CD4-positive, CD25-positive, alpha-beta regulatory T cell (primary cell): ENCODE results near the gene ZNF692. TPM values are rescaled to one million over a fixed set of nuclear protein-coding genes. Genes with fewer than 3 reads are reported as not detected.

Source experiments
- ATAC-seq, 2 donors: fragments of 150-1000 bp; cut with Tn5 transposase; one replicate each; pipeline ENCODE4 v1.10.0; 2021; ENCODE audit warnings: low read depth in 2 of 2, moderate number of reproducible peaks in 2 of 2, moderate library complexity in 1 of 2
- DNase-seq, 3 donors: peaks; one replicate each; pipeline versions ENCODE4 v3.0.0 to v3.0.0-alpha.2; 2012 to 2022; ENCODE audit warnings: mixed read lengths in 1 of 3
- H3K27ac ChIP-seq: one replicate; pipeline ENCODE4 v1.7.0; 2013; ENCODE audit warnings: mild to moderate bottlenecking, low read length; ENCODE audit not compliant: insufficient read depth, poor library complexity, severe bottlenecking
- H3K27me3 ChIP-seq: one replicate; pipeline ENCODE4 v1.7.0; 2013; ENCODE audit warnings: low read length; ENCODE audit not compliant: control insufficient read depth, insufficient read depth
- H3K36me3 ChIP-seq: one replicate; pipeline ENCODE4 v1.7.0; 2013; ENCODE audit warnings: mild to moderate bottlenecking, low read length, moderate library complexity; ENCODE audit not compliant: control insufficient read depth, insufficient read depth
- H3K4me1 ChIP-seq: 2 replicates; pipeline ENCODE4 v1.7.0; 2013; ENCODE audit warnings: mild to moderate bottlenecking, low read length; ENCODE audit not compliant: insufficient read depth, control insufficient read depth, poor library complexity, severe bottlenecking
- H3K4me3 ChIP-seq: one replicate; pipeline ENCODE4 v1.7.0; 2013; ENCODE audit warnings: low read depth, mild to moderate bottlenecking, low read length, moderate library complexity
- H3K9me3 ChIP-seq, 2 experiments: 1 replicate in 1 of 2; 2 replicates in 1 of 2; pipeline ENCODE4 v1.7.0; 2013; ENCODE audit warnings: low read length in 2 of 2, mild to moderate bottlenecking in 1 of 2, moderate library complexity in 1 of 2; ENCODE audit not compliant: control insufficient read depth in 2 of 2
- H3K27ac Mint-ChIP-seq, 3 donors: one replicate each; pipeline ENCODE4 v1.8.0; 2020 to 2022; ENCODE audit warnings: mild to moderate bottlenecking in 3 of 3, mixed read lengths in 3 of 3, moderate library complexity in 2 of 3
- H3K27me3 Mint-ChIP-seq: one replicate; pipeline ENCODE4 v1.8.0; 2022; ENCODE audit warnings: mild to moderate bottlenecking, mixed read lengths
- H3K36me3 Mint-ChIP-seq: one replicate; pipeline ENCODE4 v1.8.0; 2020; ENCODE audit warnings: mixed read lengths
- H3K4me1 Mint-ChIP-seq, 4 donors: one replicate each; pipeline ENCODE4 v1.8.0; 2020 to 2022; ENCODE audit warnings: mixed read lengths in 4 of 4, mild to moderate bottlenecking in 1 of 4
- H3K4me3 Mint-ChIP-seq, 4 donors: one replicate each; pipeline ENCODE4 v1.8.0; 2020 to 2022; ENCODE audit warnings: mild to moderate bottlenecking in 4 of 4, mixed read lengths in 4 of 4, moderate library complexity in 3 of 4
- H3K9me3 Mint-ChIP-seq, 7 donors: one replicate each; pipeline ENCODE4 v1.8.0; 2020 to 2022; ENCODE audit warnings: mixed read lengths in 7 of 7, mild to moderate bottlenecking in 3 of 7, moderate library complexity in 2 of 7
- polyA plus RNA-seq, 4 donors: library from polyadenylated mRNA; unstranded; fragments of 300-500 nt; fragmentation: Illumina TruSeq; gene quantifications; one replicate each; pipeline ENCODE4 v1.2.3, GENCODE V29; 2021
- total RNA-seq: library from RNA; stranded (reverse); gene quantifications from one replicate; pipeline ENCODE4 v1.2.3, GENCODE V29; 2022

Gene ZNF692
- total and polyA plus RNA-seq, 5 donors from 2014 or later = 6.0 to 50.6 (median 7.7) TPM

DNA sequence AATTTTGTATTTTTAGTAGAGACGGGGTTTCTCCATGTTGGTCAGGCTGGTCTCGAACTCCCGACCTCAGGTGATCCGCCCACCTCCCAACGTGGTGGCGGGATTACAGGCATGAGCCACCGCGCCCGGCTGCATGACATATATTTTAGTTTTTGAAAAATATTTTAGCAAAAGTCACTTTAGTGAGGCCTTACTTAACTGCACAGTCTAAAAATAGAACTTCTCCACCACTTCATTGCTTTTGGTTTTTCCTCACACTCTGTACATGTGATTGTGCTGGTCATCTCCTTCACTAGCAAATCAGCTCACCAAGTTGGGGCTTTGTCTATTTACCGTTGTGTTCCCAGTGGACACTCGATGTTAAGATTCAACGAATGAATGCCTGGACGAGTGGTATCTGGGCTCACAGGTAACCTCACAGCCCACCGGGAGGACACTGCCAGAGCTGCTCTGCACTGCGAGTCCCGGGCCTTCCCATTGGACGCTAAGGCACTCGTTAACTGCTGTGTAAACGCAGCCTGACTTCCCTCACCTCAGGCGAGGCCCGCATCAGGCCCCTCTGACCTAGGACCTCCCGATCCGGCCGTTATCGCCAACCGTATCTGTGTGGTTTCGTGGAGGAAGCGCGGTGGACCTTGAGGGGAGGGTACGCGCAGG is 14.0 kb upstream of the ZNF692 start:
- Histone ChIP-seq H3K36me3 (no peaks in the 10 kb centered on the region), H3K4me3 (peak overlapping the region; percentile 91), H3K27me3 (no peaks in the 10 kb centered on the region), H3K4me1 (peaks cover 17% of the 10 kb centered on the region), H3K9me3 (no peaks in the 10 kb centered on the region), H3K27ac (peak overlapping the region; percentile 87)
- H3K36me3 Mint-ChIP-seq = peaks cover 7% of the 10 kb centered on the region
- peak in 1 of 2 donors; percentile 23 for ATAC-seq
- peaks cover 0 to 8% (median 0%) of the 10 kb centered on the region in 7 donors for H3K9me3 Mint-ChIP-seq
- peaks cover 9 to 38% (median 20%) of the 10 kb centered on the region in 4 donors for H3K4me1 Mint-ChIP-seq
- H3K27ac Mint-ChIP-seq = peak overlapping the region; percentile 97 to 100 (median 98)
- peak; percentile 27 to 49 (median 39) for DNase-seq
- peak overlapping the region; percentile 91 to 98 (median 97) for H3K4me3 Mint-ChIP-seq
- peaks cover 23% of the 10 kb centered on the region for H3K27me3 Mint-ChIP-seq

- no peak overlapping the region for H3K4me3 ChIP-seq
- H3K36me3 ChIP-seq = no peaks in the 10 kb centered on the region
- H3K27me3 Mint-ChIP-seq = peaks cover 19% of the 10 kb centered on the region
- peaks cover 9 to 33% (median 20%) of the 10 kb centered on the region in 4 donors for H3K4me1 Mint-ChIP-seq
- peaks cover 17% of the 10 kb centered on the region for H3K4me1 ChIP-seq
- DNase-seq (no peak), ATAC-seq (no peak)
- no peaks in the 10 kb centered on the region for H3K27me3 ChIP-seq
- H3K9me3 ChIP-seq = no peaks in the 10 kb centered on the region
- peaks cover 7% of the 10 kb centered on the region for H3K36me3 Mint-ChIP-seq
- H3K27ac Mint-ChIP-seq = peak overlapping the region in 1 of 3 donors; percentile 68
- H3K9me3 Mint-ChIP-seq = peaks cover 0 to 8% (median 0%) of the 10 kb centered on the region in 7 donors
- no peak overlapping the region for H3K27ac ChIP-seq
- peak overlapping the region in 3 of 4 donors; percentile 42 to 49 (median 44) for H3K4me3 Mint-ChIP-seq
Observed at GRCh38 chr1:248871837-248872401, 13.0 kb upstream of the ZNF692 start.

DNA sequence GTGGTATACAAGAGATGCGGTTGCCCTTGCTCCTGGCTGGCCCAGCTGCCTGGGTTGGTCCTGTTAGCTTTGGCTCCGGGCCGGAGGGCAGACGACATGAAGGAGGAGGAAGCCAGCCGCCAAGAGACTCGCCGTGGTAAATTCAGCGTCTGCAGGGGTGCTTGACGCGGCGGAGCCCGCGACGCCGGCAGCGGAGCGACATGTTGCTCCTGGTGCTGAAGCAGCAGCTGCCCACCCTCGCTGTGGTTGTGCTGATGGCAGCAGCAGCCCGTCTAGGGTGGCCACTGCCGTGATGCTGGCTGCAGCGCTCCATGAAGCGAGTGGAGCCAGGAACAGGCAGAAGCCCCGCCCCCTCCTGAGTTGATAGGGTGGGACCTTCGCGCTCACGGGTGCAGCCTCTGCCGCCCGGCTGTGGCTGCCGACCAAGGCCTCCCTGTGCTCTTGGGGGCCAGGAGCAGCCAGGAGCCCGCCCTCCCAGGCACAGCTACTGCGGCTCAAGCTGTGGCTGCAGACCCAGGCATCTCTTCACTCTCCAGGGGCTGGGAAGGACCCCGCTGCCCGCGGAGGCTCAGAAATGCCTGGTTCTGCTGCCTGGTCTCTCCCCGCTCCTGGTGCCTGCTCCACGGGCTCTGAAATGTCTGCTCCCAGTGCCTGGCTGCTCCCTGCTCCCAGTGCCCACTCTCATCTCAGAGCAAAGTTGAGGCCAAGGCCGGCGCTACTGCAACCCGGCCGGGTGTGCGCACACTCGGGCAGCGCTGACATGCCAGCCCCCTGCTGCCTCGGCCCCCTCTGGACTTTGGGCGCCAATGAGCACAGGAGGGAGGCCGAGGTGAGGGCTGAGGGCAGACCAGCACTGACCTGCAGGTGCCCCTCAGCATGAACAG is 4.4 kb upstream of the ZNF692 start:
- Mint-ChIP-seq H3K36me3 (no peaks in the 10 kb centered on the region), H3K27ac (peak overlapping the region; percentile 69 to 94 (median 94)), H3K4me3 (peak overlapping the region; percentile 92 to 98 (median 95)), H3K9me3 (no peaks in the 10 kb centered on the region), H3K27me3 (no peaks in the 10 kb centered on the region), H3K4me1 (peaks cover 21 to 51% (median 30%) of the 10 kb centered on the region in 4 donors)
- H3K36me3 ChIP-seq = no peaks in the 10 kb centered on the region
- no peaks in the 10 kb centered on the region for H3K9me3 ChIP-seq
- ATAC-seq (peak; percentile 52), DNase-seq (peak; percentile 75 to 88 (median 82))
- peak overlapping the region; percentile 75 for H3K4me3 ChIP-seq
- H3K27me3 ChIP-seq = no peaks in the 10 kb centered on the region
- H3K27ac ChIP-seq = peak overlapping the region; percentile 64
- H3K4me1 ChIP-seq = peaks cover 29% of the 10 kb centered on the region

DNA sequence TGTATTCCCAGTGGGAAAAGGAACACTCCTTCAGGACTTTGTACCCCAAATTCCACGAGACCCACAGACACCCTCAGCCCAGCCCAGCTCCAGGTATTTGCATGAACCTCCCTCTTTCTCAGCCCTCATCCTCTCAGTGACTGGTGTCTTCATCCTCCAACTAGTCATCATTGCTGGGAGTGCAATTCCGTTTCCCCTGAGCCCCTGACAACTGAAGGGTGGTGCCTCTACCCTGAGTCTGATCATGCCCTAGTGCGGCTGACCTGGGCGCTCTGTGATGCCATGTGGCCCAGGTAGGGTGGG is 3.8 kb upstream of the ZNF692 start:
- H3K27ac Mint-ChIP-seq = peak overlapping the region; percentile 69 to 94 (median 92)
- Histone ChIP-seq H3K36me3 (no peaks in the 10 kb centered on the region), H3K27ac (peak overlapping the region; percentile 64), H3K4me3 (peak overlapping the region; percentile 75), H3K4me1 (peaks cover 35% of the 10 kb centered on the region), H3K27me3 (no peaks in the 10 kb centered on the region), H3K9me3 (no peaks in the 10 kb centered on the region)
- ATAC-seq (peak; percentile 1 to 15), DNase-seq (no peak)
- peak overlapping the region; percentile 92 to 98 (median 95) for H3K4me3 Mint-ChIP-seq
- no peaks in the 10 kb centered on the region for H3K36me3 Mint-ChIP-seq
- H3K27me3 Mint-ChIP-seq = no peaks in the 10 kb centered on the region
- peaks cover 21 to 57% (median 30%) of the 10 kb centered on the region in 4 donors for H3K4me1 Mint-ChIP-seq
- no peaks in the 10 kb centered on the region for H3K9me3 Mint-ChIP-seq

GRCh38 chr1:248861616-248862015 is 2.7 kb upstream of the ZNF692 start:
- Mint-ChIP-seq H3K36me3 (no peaks in the 10 kb centered on the region), H3K4me1 (peaks cover 21 to 67% (median 32%) of the 10 kb centered on the region in 4 donors), H3K4me3 (peak overlapping the region; percentile 30 to 98 (median 72)), H3K27ac (peak overlapping the region in 1 of 3 donors; percentile 94), H3K27me3 (no peaks in the 10 kb centered on the region), H3K9me3 (no peaks in the 10 kb centered on the region)
- H3K4me3 ChIP-seq = no peak overlapping the region
- no peaks in the 10 kb centered on the region for H3K27me3 ChIP-seq
- DNase-seq = no peak
- no peak overlapping the region for H3K27ac ChIP-seq
- H3K4me1 ChIP-seq = peaks cover 39% of the 10 kb centered on the region
- H3K9me3 ChIP-seq = no peaks in the 10 kb centered on the region
- H3K36me3 ChIP-seq = no peaks in the 10 kb centered on the region
- no peak for ATAC-seq

- H3K27me3 ChIP-seq = no peaks in the 10 kb centered on the region
- H3K27ac ChIP-seq = no peak overlapping the region
- no peaks in the 10 kb centered on the region for H3K9me3 ChIP-seq
- H3K36me3 ChIP-seq = no peaks in the 10 kb centered on the region
- ATAC-seq (no peak), DNase-seq (no peak)
- no peaks in the 10 kb centered on the region for H3K27me3 Mint-ChIP-seq
- H3K9me3 Mint-ChIP-seq = no peaks in the 10 kb centered on the region
- no peak overlapping the region for H3K4me3 ChIP-seq
- peak overlapping the region; percentile 42 to 99 (median 93) for H3K27ac Mint-ChIP-seq
- peaks cover 39% of the 10 kb centered on the region for H3K4me1 ChIP-seq
- peaks cover 21 to 77% (median 41%) of the 10 kb centered on the region in 4 donors for H3K4me1 Mint-ChIP-seq
- H3K36me3 Mint-ChIP-seq = peaks cover 5% of the 10 kb centered on the region
- H3K4me3 Mint-ChIP-seq = peak overlapping the region in 3 of 4 donors; percentile 94 to 98 (median 95)
Observed at GRCh38 chr1:248860007-248860406, 1.1 kb upstream of the ZNF692 start.

DNA sequence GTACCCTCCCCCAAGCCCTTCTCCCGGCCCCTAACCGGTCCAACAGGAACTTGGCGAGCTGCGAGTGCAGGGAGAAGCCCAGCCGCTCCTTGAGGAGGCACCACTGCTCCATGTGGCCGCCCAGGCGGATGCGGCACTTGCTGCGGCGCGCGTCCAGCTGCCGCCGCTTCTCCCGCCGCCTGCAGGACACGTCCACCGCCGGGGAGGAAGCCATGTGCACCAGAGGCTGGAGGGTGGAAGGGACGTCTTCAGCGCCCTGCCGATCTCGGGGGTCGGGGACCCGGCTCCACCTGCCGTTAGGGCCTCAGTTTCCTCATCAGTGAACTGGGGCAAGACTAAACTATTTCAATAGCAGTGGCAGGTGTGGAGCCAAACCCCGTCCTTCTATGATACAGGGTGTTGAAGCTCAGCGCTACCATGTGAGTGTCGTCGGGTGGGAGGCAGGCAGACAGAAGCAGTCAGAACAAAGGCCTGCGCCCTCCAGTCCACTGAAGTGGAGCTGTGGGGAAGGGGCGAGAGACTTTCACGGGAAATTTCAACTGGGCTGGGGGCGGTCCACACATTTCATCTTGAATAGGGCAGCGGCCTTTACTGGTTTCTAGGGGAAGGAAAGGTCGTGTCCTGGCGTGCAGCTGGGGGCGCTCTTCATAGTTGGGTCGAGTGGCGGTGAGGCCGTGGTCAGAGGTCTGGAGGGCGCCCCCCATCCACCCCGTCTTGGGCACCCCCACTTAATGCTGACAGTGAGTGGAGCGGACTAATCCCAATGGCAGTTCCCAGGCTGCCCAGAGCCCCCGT is 592 bp downstream of the ZNF692 start:
- peak overlapping the region; percentile 57 for H3K4me3 ChIP-seq
- peak; percentile 24 to 29 for ATAC-seq

More for the DNA sequence above, 592 bp downstream of the ZNF692 start:
- H3K4me3 Mint-ChIP-seq = peak overlapping the region; percentile 89 to 98 (median 94)
- Histone ChIP-seq H3K4me1 (peaks cover 31% of the 10 kb centered on the region), H3K27ac (peak overlapping the region; percentile 78), H3K9me3 (no peaks in the 10 kb centered on the region), H3K27me3 (no peaks in the 10 kb centered on the region), H3K36me3 (peaks cover 2% of the 10 kb centered on the region)
- H3K27me3 Mint-ChIP-seq = no peaks in the 10 kb centered on the region
- peaks cover 11% of the 10 kb centered on the region for H3K36me3 Mint-ChIP-seq
- H3K27ac Mint-ChIP-seq = peak overlapping the region; percentile 93 to 99 (median 97)
- no peaks in the 10 kb centered on the region for H3K9me3 Mint-ChIP-seq
- DNase-seq = peak in 1 of 3 donors; percentile 58
- peaks cover 15 to 76% (median 39%) of the 10 kb centered on the region in 4 donors for H3K4me1 Mint-ChIP-seq
